Activated CD8-positive, alpha-beta memory T cell treated with anti-CD3 and anti-CD28 coated beads, Interleukin-2, amount 10 ng/mL, durations not matched to agents 7 days and 5 days (primary cell): Measurements from ENCODE around the gene PSTPIP2. TPM values are rescaled to one million over a fixed set of nuclear protein-coding genes. Genes with fewer than 3 reads are reported as not detected.
"Not testable (repeated sequence)": the region's sequence is repeated elsewhere in the genome, so short reads cannot be mapped to it uniquely, and the experiment has no call there.

Experiments
- ATAC-seq: fragments of 150-1000 bp; cut with Tn5 transposase; one replicate; pipeline ENCODE4 v1.10.0; 2021; ENCODE audit warnings: moderate library complexity
- CTCF ChIA-PET: fragments of 350-600 bp; sonication (Branson Sonifier 250); formaldehyde crosslinking; loops from one replicate; lab custom pipeline; 2021; ENCODE audit warnings: antibody characterized with exemption; lab: Charles Lee
- DNase-seq: peaks from one replicate; pipeline ENCODE4 v3.0.0-alpha.2; 2020
- H3K27ac Mint-ChIP-seq: one replicate; pipeline ENCODE4 v1.8.0; 2021; ENCODE audit warnings: mild to moderate bottlenecking, mixed read lengths
- H3K27me3 Mint-ChIP-seq: one replicate; pipeline ENCODE4 v1.8.0; 2021; ENCODE audit warnings: mixed read lengths
- H3K36me3 Mint-ChIP-seq: one replicate; pipeline ENCODE4 v1.8.0; 2021; ENCODE audit warnings: mild to moderate bottlenecking, mixed read lengths
- H3K4me1 Mint-ChIP-seq: one replicate; pipeline ENCODE4 v1.8.0; 2021; ENCODE audit warnings: mixed read lengths
- H3K4me3 Mint-ChIP-seq: one replicate; pipeline ENCODE4 v1.8.0; 2021; ENCODE audit warnings: mild to moderate bottlenecking, moderate library complexity, mixed read lengths
- H3K9me3 Mint-ChIP-seq: one replicate; pipeline ENCODE4 v1.8.0; 2022; ENCODE audit warnings: low read depth, mixed read lengths
- total RNA-seq, 2 experiments: library from RNA; stranded (reverse); gene quantifications; one replicate each; pipeline ENCODE4 v1.2.3, GENCODE V29; 2021

PSTPIP2 gene
- total RNA-seq, 2 experiments from 2014 or later = 4.1 to 16.1 TPM

- Mint-ChIP-seq H3K27ac (no peak overlapping the region), H3K9me3 (no peaks in the 10 kb centered on the region), H3K36me3 (no peaks in the 10 kb centered on the region), H3K27me3 (no peaks in the 10 kb centered on the region), H3K4me1 (peaks cover 11% of the 10 kb centered on the region), H3K4me3 (no peak overlapping the region)
- ATAC-seq (no peak), DNase-seq (no peak)
- CTCF ChIA-PET = interaction anchor here (2.3 kb wide), 1 partner anchor 12 kb away, joined by 13 read pairs; no protein-coding TSS in a partner anchor
These were observed 10.3 kb downstream of the PSTPIP2 start for GRCh38 chr18:46061796-46062195.

GRCh38 chr18:46061387-46061786 is 10.7 kb downstream of the PSTPIP2 start:
- Mint-ChIP-seq H3K27me3 (no peaks in the 10 kb centered on the region), H3K27ac (no peak overlapping the region), H3K36me3 (no peaks in the 10 kb centered on the region), H3K9me3 (no peaks in the 10 kb centered on the region), H3K4me3 (no peak overlapping the region), H3K4me1 (peaks cover 11% of the 10 kb centered on the region)
- DNase-seq = no peak
- CTCF ChIA-PET = interaction anchor here (2.3 kb wide), 1 partner anchor 12 kb away, joined by 13 read pairs; no protein-coding TSS in a partner anchor
- no peak for ATAC-seq

GRCh38 chr18:46060359-46060841 is 11.7 kb downstream of the PSTPIP2 start:
- DNase-seq (no peak), ATAC-seq (no peak)
- peaks cover 21% of the 10 kb centered on the region for H3K4me1 Mint-ChIP-seq

GRCh38 chr18:46055838-46056230 is 16.2 kb downstream of the PSTPIP2 start:
- Mint-ChIP-seq H3K27me3 (no peaks in the 10 kb centered on the region), H3K36me3 (no peaks in the 10 kb centered on the region), H3K27ac (peak overlapping the region; percentile 85), H3K9me3 (no peaks in the 10 kb centered on the region), H3K4me1 (peaks cover 29% of the 10 kb centered on the region), H3K4me3 (peak overlapping the region; percentile 20)
- ATAC-seq (peak; percentile 37), DNase-seq (no peak)
- CTCF ChIA-PET = interaction anchor here (0.6 to 2.5 kb wide), 10 partner anchors 9 to 390 kb away, joined by 3 to 30 read pairs (median 3); partner anchors contain the start of gene PSTPIP2

More at GRCh38 chr18:46060359-46060841, 11.7 kb downstream of the PSTPIP2 start:
- Mint-ChIP-seq H3K36me3 (no peaks in the 10 kb centered on the region), H3K9me3 (no peaks in the 10 kb centered on the region), H3K27ac (no peak overlapping the region), H3K27me3 (no peaks in the 10 kb centered on the region), H3K4me3 (no peak overlapping the region)
- CTCF ChIA-PET = interaction anchor here (0.8 to 2.3 kb wide), 2 partner anchors 10 to 13 kb away, joined by 4 to 13 read pairs; no protein-coding TSS in a partner anchor

- DNase-seq = no peak
- CTCF ChIA-PET = interaction anchor here (0.7 to 2.5 kb wide), 10 partner anchors 9 to 389 kb away, joined by 3 to 30 read pairs (median 3); partner anchors contain the start of gene PSTPIP2
- Mint-ChIP-seq H3K4me3 (peak overlapping the region; percentile 20), H3K9me3 (no peaks in the 10 kb centered on the region), H3K36me3 (no peaks in the 10 kb centered on the region), H3K4me1 (peaks cover 29% of the 10 kb centered on the region), H3K27ac (peak overlapping the region; percentile 85), H3K27me3 (no peaks in the 10 kb centered on the region)
- peak; percentile 86 for ATAC-seq
These were observed 16.9 kb downstream of the PSTPIP2 start for GRCh38 chr18:46054956-46055837.

GRCh38 chr18:46053368-46054095 is 18.5 kb downstream of the PSTPIP2 start:
- CTCF ChIA-PET = no interaction called here
- H3K27ac Mint-ChIP-seq = no peak overlapping the region
- no peak overlapping the region for H3K4me3 Mint-ChIP-seq
- H3K36me3 Mint-ChIP-seq = no peaks in the 10 kb centered on the region
- H3K9me3 Mint-ChIP-seq = no peaks in the 10 kb centered on the region
- ATAC-seq = no peak
- H3K4me1 Mint-ChIP-seq = peaks cover 29% of the 10 kb centered on the region
- DNase-seq = no peak
- peaks cover under 1% of the 10 kb centered on the region for H3K27me3 Mint-ChIP-seq

- no peak overlapping the region for H3K27ac Mint-ChIP-seq
- no peak overlapping the region for H3K4me3 Mint-ChIP-seq
- no peaks in the 10 kb centered on the region for H3K36me3 Mint-ChIP-seq
- CTCF ChIA-PET = no interaction called here
- DNase-seq (no peak), ATAC-seq (no peak)
- peaks cover 29% of the 10 kb centered on the region for H3K4me1 Mint-ChIP-seq
- no peaks in the 10 kb centered on the region for H3K9me3 Mint-ChIP-seq
- H3K27me3 Mint-ChIP-seq = peaks cover 4% of the 10 kb centered on the region
These were observed 20.2 kb downstream of the PSTPIP2 start for GRCh38 chr18:46051731-46052461.

GRCh38 chr18:46050268-46050667 is 21.8 kb downstream of the PSTPIP2 start:
- CTCF ChIA-PET = no interaction called here
- H3K27ac Mint-ChIP-seq = no peak overlapping the region
- H3K4me3 Mint-ChIP-seq = no peak overlapping the region

GRCh38 chr18:46048641-46049040 is 23.4 kb downstream of the PSTPIP2 start:
- Mint-ChIP-seq H3K4me3 (no peak overlapping the region), H3K4me1 (peaks cover 9% of the 10 kb centered on the region), H3K27ac (no peak overlapping the region), H3K36me3 (peaks cover 3% of the 10 kb centered on the region), H3K9me3 (no peaks in the 10 kb centered on the region), H3K27me3 (peaks cover 6% of the 10 kb centered on the region)
- ATAC-seq = no peak
- CTCF ChIA-PET = no interaction called here
- no peak for DNase-seq

More at GRCh38 chr18:46050268-46050667, 21.8 kb downstream of the PSTPIP2 start:
- no peak for DNase-seq
- Mint-ChIP-seq H3K4me1 (peaks cover 18% of the 10 kb centered on the region), H3K9me3 (no peaks in the 10 kb centered on the region), H3K36me3 (peaks cover 2% of the 10 kb centered on the region), H3K27me3 (peaks cover 6% of the 10 kb centered on the region)
- no peak for ATAC-seq

GRCh38 chr18:46047369-46047768 is 24.7 kb downstream of the PSTPIP2 start:
- H3K27ac Mint-ChIP-seq, CTCF ChIA-PET, H3K27me3 Mint-ChIP-seq, H3K4me3 Mint-ChIP-seq, H3K36me3 Mint-ChIP-seq, ATAC-seq, H3K9me3 Mint-ChIP-seq, DNase-seq: not testable (repeated sequence)
- H3K4me1 Mint-ChIP-seq = peaks cover 18% of the 10 kb centered on the region

GRCh38 chr18:46046688-46047087 is 25.4 kb downstream of the PSTPIP2 start:
- ATAC-seq (no peak), DNase-seq (no peak)
- Mint-ChIP-seq H3K9me3 (no peaks in the 10 kb centered on the region), H3K4me3 (no peak overlapping the region), H3K4me1 (peaks cover 20% of the 10 kb centered on the region), H3K27ac (no peak overlapping the region), H3K36me3 (peaks cover 6% of the 10 kb centered on the region), H3K27me3 (peaks cover 6% of the 10 kb centered on the region)
- CTCF ChIA-PET = interaction anchor here (1.8 kb wide), 1 partner anchor 27 kb away, joined by 6 read pairs; no protein-coding TSS in a partner anchor

GRCh38 chr18:46046126-46046525 is 25.9 kb downstream of the PSTPIP2 start:
- no peak overlapping the region for H3K27ac Mint-ChIP-seq
- H3K4me3 Mint-ChIP-seq = no peak overlapping the region
- DNase-seq (no peak), ATAC-seq (no peak)
- CTCF ChIA-PET = interaction anchor here (0.8 to 1.8 kb wide), 2 partner anchors 9 to 28 kb away, joined by 3 to 6 read pairs; no protein-coding TSS in a partner anchor
- peaks cover 6% of the 10 kb centered on the region for H3K36me3 Mint-ChIP-seq
- H3K4me1 Mint-ChIP-seq = peaks cover 19% of the 10 kb centered on the region
- no peaks in the 10 kb centered on the region for H3K9me3 Mint-ChIP-seq
- peaks cover 6% of the 10 kb centered on the region for H3K27me3 Mint-ChIP-seq
